Activated T-cell treated with anti-CD3 and anti-CD28 coated beads for 48 hours (primary cell): ENCODE data around the gene NRXN3.

Source experiments
- DNase-seq: peaks from one replicate; pipeline ENCODE4 v3.0.0-alpha.2; 2020; ENCODE audit warnings: low read depth

NRXN3 gene

DNA sequence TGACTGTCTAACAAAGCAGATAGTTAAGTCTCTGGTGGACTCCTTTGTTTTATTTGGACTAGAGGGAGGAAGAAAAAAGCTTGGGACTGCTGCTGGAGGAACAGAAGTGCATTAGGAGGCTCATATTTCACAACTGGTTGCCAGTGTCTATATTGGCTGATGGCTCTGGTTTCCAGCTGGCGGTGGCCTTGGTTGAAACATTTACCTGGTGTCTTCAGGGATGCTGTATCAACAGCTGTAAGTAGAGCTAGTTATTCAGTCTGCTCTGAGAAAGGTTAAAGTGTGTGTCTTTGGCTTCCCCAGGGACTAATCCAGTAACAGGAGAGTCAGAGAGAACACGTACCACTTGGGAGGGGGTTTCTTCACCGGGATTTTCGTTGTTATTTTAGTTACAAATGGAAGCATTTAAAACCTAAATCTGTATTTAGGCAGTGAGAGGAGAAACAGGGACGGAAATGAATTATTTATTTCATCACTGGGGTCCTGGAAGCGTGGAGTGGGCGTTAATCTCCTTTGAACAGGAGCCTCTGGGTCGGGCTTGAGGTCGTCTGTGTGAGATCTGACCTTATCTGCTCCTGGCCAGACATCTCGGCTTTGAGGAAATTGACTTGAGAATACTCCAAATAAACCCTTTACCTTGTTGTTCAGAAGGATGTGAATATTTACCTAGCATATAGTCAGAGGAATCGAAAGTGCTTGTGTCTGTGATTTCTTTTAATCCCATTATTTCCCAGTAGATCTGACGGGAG, 149.9 kb downstream of the NRXN3 start:
- DNase-seq = no peak

DNA sequence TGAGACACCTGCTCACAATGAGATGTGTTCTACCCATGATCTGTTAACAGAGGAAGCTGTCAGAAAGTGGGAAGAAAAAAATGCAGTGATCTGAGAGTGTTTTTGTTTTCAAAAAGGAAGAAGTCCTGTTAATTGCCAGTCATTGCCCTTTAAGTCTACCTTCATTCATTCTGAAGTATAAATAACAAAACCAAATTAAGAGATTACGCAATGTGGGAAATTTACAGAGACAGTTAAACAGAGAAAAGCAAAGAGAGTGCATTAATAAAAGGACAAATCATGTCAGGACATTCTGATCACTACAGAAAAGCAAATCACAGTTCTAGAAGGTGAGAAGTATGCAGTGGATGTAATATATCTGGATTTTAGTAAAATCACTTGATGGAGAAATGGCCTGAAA, 154.2 kb downstream of the NRXN3 start:
- DNase-seq = no peak

DNA sequence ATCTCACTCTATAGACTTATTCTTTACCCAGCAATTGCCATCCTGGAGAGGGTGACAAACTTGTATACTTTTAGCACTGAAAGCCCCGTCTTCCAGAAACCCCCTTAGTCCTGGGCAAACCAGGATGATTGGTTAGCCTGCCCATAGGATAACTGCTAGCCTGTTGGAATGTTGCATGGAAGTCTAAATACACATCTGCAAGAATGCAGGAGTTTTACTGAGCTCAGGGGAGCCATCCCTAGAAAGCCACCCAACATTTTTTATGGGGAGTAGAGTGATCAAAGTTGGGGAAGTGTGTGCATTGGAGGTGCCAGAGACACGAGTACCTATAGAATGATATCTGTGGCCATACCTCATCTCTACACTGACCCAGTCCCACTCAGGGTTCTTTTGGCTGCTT, 155.7 kb downstream of the NRXN3 start:
- no peak for DNase-seq

DNA sequence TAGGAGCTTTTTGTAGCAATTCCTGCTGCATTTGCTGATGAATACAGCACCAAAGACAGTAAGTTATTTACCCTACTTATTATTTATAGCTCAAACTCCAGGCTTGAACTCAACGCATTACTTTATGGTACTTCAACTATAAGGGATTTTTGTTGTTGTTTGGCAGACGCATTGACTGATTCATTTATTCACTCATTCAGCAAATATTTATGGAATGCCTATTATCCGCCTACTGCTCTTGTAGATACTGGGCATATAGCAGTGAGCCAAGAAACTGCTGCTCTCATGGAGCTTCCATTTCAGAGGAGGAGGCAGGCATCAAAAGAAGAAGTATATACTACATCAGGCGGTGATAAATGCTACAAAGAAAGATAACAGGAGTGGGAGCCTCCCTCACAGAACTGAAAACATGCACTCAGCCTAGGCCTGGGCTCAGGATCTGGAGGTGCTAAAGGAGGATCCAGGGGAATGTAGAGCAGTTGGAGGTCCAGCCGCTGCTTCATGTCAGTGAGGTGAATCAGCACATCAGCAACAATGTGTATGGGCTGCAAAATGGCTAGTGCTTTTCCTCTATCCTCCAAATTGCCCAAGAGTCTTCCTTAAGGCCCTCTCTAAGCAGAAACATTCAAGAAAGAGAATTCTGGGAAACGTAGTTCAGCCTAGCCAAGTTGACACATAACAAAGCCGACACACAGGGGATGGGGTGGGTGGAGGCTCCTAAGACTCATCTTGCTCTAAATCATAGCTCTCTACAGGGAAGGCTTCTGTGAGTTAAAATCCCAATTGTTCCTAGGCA, 157.5 kb downstream of the NRXN3 start:
- no peak for DNase-seq

DNA sequence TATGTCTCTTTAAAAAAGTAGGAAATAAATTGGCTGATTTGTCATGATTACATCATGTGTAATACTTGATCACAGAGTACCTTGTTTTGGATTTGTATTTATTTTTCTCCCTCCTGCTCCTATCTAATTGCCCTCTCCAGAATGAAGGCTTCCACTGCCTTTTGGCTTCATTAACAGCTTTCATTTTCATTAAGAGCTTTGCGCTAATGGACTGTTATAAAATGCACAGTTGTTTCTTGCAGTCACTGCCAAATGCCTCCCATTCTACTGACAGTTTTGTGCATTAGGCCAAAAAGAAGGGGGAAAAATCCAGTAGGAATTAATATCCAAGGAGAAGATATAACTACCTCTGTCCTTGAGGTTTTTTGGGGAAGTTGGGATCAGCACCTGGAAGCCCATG, 159.2 kb downstream of the NRXN3 start:
- DNase-seq = no peak

DNA sequence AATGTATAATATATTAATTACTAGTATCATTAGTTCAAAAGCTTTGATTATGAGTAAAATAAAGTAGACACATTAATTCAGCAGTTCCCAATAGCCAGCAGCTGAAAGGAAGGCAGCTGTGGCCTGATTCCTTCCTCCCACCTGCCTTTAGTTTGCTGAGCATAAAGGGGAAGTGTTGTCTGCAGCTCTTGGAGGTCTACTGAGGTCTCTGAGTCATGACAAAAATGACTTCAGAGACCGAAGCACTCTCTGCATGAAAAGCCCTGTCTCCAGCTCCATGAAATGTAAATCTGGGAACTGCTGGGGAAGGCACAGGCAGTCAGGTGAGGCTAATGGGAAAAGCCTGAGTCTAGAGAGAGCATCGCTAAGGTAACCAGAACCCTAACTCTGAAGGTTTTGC, 165.4 kb downstream of the NRXN3 start:
- no peak for DNase-seq

DNA sequence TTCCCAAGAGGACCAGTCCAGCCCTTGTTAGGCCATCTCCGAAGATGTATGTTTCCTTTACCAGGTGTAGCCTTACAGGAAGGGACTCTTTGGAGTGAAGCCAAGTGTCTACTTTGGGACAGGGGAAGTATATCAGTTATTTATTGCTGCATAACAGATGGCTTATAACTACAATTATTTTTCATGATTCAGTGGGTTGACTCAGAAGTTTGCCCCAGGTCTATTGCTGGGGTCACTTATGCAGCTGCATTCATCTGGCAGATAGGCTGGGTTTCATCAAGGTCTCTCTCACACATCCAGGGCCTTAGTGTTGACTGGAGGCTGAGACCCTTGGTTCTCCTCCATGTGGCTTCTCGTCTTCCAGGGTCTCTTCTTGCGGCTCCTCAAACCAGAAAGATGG, 170.1 kb downstream of the NRXN3 start:
- DNase-seq = no peak

DNA sequence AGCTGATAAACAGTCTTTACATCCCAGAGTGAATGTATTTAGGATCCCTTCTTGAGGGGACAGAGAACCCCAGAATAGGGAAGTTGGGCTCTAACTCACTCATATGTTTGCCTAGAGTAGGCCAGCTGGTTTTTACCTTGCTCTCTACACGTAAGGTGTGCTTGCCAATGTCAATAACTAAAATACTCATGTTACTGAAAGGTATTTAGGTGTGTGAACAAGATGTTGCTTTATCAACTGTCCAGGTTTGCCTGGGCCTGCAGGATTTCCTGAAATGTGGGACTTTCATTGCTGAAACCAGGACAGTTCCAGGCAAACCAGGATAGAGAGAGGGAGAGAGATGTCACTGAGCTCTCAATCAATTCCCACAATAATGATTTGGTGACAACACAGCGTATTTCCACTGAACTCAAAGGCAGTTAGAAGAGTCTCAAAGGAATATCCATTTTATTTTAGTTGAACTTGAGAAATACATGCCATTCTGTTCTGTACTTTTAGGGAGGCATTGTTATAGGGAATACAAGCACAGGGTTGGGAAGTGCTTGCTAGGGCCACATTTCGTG, 171.7 kb downstream of the NRXN3 start:
- no peak for DNase-seq

DNA sequence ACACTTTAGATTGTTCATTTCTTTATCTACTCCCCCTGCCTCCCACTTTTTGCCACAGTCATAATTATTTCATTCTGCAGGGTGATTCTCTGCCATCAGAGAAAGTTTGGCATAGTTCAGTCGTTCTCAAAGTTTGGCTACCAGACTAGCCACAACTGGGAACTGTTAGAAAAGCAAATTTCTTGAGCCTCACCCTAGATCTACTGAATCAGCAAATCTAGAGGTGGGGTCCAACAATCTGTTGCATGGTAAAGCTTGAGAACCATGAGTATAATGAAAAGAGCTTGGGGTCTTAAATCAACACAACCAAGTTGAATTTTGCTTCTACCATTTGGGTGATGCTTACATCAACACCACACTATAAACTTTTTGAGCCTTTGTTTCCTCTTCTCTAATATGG, 172.7 kb downstream of the NRXN3 start:
- no peak for DNase-seq

DNA sequence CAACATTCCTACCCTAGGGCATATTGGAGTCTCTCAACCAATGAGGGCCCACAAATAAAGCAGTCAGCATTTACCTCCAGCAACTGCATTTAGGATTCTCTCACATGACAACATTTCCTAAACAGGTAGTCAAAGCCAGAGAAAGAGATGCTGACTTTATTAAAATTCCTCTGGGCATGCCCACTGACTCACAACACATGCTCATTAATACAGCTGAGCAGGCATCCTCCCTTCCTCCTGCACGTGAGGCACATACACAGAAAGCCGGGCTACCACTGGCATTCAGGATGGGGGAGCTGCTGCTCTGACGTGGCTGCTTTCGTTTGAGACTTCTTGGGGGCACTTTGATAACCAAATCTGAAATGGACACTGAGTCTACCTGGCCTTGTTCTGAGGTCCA, 174.1 kb downstream of the NRXN3 start:
- DNase-seq = no peak

DNA sequence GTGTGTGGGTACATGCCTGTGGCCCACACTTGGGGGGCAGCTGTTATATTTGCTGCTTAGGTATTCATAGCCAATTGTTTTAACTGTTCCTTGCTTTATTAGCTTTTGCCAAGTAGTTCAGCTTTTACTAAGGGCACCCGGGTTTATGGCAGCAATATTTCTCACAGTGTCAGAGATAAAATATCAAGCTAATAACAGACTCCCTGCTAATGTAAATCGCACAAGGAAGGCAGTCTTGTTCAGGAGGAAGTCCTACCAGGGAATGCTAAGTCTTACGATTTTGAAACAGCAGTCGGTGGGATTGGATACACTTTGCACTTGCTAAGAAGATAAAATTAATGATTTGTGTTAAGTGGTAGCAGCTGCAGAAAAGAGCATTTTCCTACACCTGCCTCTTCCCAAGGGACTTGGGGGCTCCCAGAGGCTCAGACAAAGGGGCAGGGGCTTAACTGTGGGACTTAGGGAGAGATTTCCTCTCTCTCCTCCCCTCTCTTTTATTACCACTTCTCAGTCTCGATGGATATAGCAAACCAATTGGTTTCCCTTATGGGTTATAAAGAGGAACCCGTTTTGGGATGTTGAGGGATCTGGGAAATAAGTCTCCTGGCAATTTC, 175.1 kb downstream of the NRXN3 start:
- no peak for DNase-seq

DNA sequence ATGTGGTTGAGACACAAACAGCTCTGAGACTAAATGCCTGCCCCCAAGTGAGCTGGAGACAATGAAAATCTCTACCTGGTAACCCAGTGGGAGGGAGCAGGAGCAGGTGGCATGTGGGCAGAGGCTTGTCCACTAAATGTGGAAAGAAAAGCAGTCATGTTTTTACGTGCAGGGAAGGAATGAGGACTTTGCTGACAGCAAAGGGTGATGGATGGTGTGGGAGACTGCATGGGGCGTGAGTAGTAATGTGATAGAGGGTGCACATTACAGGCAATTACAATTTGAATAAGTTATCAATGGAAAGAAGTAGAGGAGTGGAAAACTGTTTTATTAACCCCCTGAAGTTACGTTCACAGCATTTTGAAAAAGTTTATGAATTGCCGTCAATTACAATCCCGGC, 176.6 kb downstream of the NRXN3 start:
- DNase-seq = no peak

DNA sequence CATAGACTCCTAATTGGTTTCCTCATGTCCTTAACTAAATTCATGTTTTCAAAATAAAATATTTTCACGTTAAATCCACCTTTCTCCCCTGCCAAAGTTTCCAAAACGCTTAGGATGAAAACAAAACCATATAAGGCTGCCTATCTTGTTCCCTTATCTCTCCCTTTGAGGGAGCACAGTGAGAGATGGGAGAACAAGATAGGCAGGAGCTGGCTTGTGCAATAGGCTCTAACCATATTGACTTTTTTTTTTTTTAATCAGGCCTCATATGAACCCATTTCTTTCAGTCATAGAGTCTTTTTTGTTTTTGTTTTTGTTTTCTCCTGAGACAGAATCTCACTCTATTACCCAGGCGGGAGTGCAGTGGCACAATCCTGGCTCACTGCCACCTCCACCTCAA, 184.9 kb downstream of the NRXN3 start:
- DNase-seq = no peak

DNA sequence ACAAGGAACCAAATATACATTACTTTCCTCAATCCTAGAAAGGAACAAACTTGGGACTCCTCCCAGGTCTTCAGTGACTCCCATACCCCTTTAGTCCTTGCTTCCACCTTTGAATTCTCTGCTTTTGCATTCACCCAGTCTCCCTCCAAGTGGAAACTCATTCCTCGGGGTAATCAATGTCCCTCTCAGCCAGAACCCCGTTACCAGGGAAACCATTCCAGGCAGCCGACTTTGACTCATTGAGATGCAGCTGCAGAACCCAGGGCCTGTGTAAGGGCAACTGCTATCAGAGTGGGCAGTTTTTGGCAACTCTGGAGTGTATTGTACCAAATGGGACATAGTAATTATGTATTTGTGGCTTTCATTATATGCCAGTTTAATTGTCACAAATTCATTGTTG, 186.2 kb downstream of the NRXN3 start:
- DNase-seq = no peak

DNA sequence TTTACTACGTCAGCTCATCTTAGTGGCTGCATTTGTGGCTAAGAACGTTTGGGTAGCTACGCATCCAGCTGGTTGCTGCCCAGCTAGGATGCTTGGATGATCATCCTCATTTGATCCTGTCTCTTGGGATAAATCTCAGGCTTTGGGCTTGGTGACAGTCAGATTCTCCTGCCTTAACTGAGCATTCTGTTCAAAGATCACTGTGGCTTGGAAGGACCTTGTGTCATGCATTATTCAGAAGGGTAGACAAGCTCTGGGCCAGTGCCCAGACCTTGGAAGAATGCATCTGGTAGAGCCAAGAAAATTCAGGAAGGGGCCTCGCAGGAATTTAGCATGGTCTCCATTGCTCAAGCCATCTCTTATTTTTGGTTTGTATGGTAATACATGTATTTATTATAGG, 188.4 kb downstream of the NRXN3 start:
- DNase-seq = no peak

DNA sequence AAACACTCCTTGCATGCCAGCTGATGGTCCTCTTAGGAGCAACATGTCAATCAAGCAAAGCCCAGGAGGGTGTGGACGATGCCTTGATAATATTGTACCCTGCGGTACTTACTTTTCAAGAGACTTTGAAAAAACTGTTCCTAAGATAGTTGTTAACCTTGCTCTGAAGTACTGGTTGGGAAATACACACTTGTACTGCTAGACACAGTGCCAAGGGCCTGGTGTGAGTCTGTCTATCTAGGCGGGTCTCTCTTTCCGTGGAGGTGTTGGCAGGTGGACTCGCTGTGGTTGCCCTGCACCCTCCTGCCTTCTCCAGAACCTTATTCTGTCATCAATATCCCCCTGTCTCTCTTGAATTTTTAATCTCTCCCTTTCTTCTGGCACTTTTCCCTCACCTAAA, 189.4 kb downstream of the NRXN3 start:
- no peak for DNase-seq

DNA sequence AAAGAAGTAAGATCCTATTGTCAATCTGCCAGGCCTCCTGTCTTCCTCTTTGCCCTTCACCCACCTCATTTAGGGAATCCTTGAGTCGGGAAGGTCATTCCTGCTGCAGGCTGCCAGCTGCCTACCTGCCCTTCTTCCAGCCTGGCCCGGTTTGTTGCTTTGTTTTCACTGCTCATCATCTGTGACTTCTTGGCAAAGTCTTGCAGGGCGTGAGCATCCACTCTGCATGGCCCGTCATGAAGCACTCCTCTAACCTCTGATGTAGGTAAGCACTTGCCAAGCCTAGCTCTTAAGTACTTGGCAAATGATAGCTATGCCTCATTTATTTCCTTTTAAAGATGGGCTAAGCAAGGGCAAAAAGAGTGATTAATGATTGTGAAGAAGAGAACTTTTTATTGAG, 192.8 kb downstream of the NRXN3 start:
- no peak for DNase-seq

DNA sequence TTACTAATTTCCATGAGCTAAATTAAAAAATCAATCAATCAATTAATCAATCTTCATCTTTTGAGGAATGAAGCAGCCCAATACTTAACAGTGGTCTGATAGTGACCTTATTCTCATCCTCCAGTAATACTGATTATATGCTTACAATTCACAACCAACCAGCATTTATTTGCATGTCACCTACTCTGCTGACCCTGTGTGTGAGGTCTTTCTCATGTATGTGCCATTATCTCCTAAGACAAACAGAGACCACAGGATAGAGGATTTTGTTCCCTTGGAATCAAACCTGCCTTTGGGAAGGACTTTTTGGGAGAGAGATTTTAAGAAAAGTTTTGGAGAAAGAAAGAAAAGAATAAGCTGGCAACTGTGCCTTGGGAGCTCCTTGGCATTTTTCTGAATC, 197.2 kb downstream of the NRXN3 start:
- no peak for DNase-seq

DNA sequence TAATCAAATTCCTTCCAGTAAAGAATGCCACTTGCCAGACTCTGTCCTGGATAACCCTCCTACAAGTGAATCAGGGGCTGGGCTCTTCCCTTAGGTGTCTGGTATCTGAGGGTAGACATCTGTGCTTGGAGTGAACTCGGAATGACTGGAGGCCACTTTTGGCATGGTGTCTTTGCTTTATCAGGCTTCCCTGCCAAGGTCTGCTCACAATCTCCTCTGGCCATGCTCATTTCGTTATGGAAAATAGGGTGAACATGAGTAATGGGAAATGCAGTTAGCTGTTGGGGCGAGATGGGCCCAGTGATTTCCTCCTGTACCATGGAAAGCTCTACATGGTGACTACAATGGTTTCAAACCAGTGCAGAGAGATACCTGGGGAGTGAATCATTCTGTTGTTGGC, 212.9 kb downstream of the NRXN3 start:
- no peak for DNase-seq

DNA sequence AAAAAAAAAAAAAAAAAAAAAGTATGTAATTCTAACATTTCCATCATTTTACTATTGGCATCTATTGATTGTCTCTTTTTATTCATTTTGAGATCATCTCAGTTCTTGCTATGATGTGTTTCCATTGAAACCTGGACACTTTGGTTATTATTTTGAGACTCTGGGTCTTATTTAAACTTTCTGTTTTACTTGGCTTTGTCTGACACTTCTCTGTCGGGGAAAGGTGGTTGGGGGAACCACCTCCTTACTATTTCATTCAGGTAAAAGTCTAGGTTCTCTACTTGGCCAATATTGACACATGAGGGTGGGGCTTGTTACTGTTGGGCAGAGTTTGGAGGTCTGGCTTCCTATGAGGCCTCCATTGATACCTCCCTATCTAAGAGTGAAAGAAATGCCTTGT, 228.0 kb downstream of the NRXN3 start:
- DNase-seq = no peak

DNA sequence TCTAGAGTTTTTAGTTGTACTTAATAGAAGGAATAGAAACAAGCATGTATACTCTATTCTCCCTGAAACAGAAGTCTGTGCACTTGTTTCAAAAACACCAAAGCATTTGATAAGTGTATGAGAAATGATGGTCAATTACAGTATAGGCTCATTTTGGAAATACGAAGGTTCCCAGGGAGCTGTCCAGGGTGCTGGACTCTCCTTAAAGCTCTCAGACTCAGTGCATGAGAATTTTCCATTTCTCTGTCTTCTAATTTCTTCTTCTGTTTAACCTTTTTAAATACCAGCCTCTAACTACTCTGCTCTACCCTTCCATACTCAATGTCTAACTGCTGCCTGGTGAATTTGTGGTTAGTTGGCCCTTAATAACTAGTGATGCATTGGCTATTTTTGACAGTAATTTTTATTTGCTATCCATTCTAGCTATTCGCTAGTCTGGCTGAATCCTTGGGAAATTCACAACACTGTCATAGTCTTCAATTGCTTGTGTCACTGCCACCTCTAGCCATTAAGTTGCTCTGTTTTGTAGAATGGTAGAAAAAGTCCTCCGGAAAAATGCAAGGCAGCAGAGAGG, 229.2 kb downstream of the NRXN3 start:
- DNase-seq = peak; percentile 2

DNA sequence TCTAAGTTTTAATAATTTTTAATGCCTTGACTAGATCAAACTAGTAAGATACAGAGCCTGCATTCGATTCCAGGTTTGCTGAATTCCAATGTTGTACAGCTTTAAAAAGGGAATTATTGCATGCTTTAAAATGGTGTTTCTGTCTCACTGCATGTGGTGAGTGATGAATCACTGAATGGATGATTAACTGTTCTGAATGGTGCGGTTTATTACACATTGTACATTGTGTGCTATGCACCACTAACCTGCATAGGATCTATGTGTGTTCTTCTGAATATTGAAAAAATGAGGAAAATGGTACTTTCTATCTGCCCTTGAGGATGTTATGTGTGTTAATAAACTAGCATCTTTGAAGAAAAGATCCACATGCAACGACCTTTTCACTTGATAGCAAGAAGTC, 231.7 kb downstream of the NRXN3 start:
- no peak for DNase-seq
